Measurements from ENCODE around the gene SPECC1. TPM values are rescaled to one million over a fixed set of nuclear protein-coding genes. Genes with fewer than 3 reads are reported as not detected.

The SPECC1 gene
- total and polyA plus RNA-seq, 2 of the 13 experiments (the other 11 are each of a cell fraction or from before 2014, with no cell fraction given): 2.3 to 6.9 TPM

DNA sequence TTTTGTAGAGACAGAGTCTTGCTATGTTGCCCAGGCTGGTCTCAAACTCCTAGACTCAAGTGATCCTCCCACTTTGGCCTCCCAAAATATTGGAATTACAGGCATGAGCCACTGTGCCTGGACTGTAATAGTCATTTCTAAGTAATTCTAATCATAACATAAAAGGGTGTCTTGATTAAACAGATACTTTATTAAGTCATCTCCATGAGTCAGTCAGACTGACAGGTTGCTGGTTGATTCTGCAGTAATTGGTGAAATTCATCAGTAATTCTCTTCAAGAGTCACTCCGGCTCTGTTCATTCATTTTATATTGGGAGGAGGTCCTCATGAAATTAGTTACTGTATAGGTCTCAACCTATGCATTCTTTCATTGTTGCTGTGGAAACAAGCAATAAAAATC, 85.6 kb downstream of the SPECC1 start (continued):
- no peak for TF ChIP-seq E2F2 (CRISPR knock-in tag; IDR thresholded peaks at IDR 0.05; ENCODE audit: borderline replicate concordance)
- no peak for TF ChIP-seq CC2D1A (CRISPR knock-in tag; IDR thresholded peaks at IDR 0.05)
- no peak for TF ChIP-seq HNRNPK (IDR thresholded peaks at IDR 0.05; ENCODE audit: low read depth, low read length, poor library complexity, severe bottlenecking)
- TF ChIP-seq ZFP36L2 (CRISPR knock-in tag; IDR thresholded peaks at IDR 0.05): no peak
- TF ChIP-seq NKX3-1 (CRISPR knock-in tag; IDR thresholded peaks at IDR 0.05): no peak
- TF ChIP-seq, protein P1, sequence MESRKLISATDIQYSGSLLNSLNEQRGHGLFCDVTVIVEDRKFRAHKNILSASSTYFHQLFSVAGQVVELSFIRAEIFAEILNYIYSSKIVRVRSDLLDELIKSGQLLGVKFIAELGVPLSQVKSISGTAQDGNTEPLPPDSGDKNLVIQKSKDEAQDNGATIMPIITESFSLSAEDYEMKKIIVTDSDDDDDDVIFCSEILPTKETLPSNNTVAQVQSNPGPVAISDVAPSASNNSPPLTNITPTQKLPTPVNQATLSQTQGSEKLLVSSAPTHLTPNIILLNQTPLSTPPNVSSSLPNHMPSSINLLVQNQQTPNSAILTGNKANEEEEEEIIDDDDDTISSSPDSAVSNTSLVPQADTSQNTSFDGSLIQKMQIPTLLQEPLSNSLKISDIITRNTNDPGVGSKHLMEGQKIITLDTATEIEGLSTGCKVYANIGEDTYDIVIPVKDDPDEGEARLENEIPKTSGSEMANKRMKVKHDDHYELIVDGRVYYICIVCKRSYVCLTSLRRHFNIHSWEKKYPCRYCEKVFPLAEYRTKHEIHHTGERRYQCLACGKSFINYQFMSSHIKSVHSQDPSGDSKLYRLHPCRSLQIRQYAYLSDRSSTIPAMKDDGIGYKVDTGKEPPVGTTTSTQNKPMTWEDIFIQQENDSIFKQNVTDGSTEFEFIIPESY (CRISPR knock-in tag; IDR thresholded peaks at IDR 0.05): no peak
- no peak for TF ChIP-seq ZMAT3 (CRISPR knock-in tag; conservative IDR thresholded peaks at IDR 0.05)

DNA sequence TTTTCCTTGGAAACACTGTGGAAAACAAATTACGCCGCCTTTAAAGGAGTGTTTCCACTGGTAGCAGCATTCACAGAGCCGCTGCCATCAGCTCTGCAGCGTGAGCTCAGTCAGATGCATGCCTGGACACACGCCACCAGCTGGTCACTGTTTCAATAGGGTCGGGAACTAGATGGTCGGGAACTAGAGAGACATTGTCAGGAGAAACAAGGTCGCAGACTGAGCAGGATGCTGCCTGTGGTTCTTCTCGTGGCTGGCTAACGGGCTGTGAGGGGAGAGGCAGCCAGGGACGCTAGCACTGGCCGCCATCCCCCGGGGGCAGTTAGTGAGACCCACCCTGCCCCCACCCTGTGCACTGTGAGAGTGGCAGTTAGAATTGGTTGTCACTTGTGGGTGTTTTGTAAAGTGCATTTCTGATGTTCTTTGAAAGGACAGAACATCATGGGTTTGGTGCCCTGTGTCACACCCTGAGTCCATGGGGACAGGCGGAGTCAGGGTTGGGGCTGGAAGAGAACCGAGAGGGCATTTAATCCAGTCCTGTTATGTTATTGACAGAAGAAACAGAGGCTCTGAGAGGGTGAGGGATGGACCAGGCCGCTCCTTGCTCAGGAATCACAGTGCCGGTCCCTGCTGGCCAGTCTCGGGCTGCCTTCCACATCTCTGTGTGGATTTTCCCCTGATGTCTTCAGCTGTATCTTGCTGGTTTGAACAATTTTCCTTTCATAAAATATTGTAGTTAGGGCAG, 86.3 kb downstream of the SPECC1 start:
- ATAC-seq (peak; percentile 98), FAIRE-seq (peak; percentile 72), DNase-seq (ENCODE audit: low spot score) (peak; percentile 43)
- Histone ChIP-seq H3K4me1 (ENCODE audit: insufficient read depth, low read length) (no peaks in the 10 kb centered on the region), H4K20me1 (ENCODE audit: insufficient read depth, low read length) (no peaks in the 10 kb centered on the region), H3K9me3 (ENCODE audit: low read length) (no peaks in the 10 kb centered on the region), H3K36me3 (replicated peaks in 1 of 2; ENCODE audit: control insufficient read depth in 1 of 2, insufficient read depth in 2 of 2, low read length in 2 of 2) (no peaks in the 10 kb centered on the region), H3K4me3 (replicated peaks in 1 of 3; ENCODE audit: insufficient read depth in 1 of 3, low read depth in 2 of 3, low read length in 3 of 3) (no peak overlapping the region), H3K9ac (ENCODE audit: insufficient read depth, low read depth, low read length) (no peak overlapping the region), H3K79me2 (ENCODE audit: insufficient read depth, low read length) (no peaks in the 10 kb centered on the region), H3K4me2 (ENCODE audit: low read depth, low read length) (no peak overlapping the region), H3K27ac (ENCODE audit: extremely low read length, insufficient read depth, low read length) (no peak overlapping the region), H2AFZ (ENCODE audit: low read length) (no peak overlapping the region), H3K27me3 (ENCODE audit: control insufficient read depth in 1 of 2, insufficient read depth in 2 of 2, low read length in 2 of 2) (peaks cover 6 to 37% of the 10 kb centered on the region in 2 experiments; a peak in 4 of 5 replicates)
- in situ Hi-C loops (cut with HindIII; ENCODE audit: extremely low pct_ligation_motif_present, low pct_unique_long_range_greater_than_20kb): no loop called here
- 9% methylated on average over 8 of the region's 18 CpGs for WGBS (ENCODE audit: low lambda C conversion rate)
- ChIA-PET POLR2A (interaction anchor here (1.0 kb wide), 1 partner anchor 103 kb away, joined by 4 read pairs; no protein-coding TSS in a partner anchor), CTCF (ENCODE audit: low intra/inter-chr PET ratio, low total read pairs) (interaction anchor here (1.3 kb wide), 1 partner anchor 103 kb away, joined by 5 read pairs; no protein-coding TSS in a partner anchor)
- intact Hi-C loops (cut with micrococcal nuclease; ENCODE audit: unreplicated experiment): loop anchor here (1.0 kb wide), 1 partner anchor 102 kb away; no protein-coding TSS in a partner anchor
- no TSS peak for BruUV-seq (replicated peaks)
- no peak for TF ChIP-seq ZNF331 (CRISPR knock-in tag; IDR thresholded peaks at IDR 0.05)
- TF ChIP-seq, protein P2, sequence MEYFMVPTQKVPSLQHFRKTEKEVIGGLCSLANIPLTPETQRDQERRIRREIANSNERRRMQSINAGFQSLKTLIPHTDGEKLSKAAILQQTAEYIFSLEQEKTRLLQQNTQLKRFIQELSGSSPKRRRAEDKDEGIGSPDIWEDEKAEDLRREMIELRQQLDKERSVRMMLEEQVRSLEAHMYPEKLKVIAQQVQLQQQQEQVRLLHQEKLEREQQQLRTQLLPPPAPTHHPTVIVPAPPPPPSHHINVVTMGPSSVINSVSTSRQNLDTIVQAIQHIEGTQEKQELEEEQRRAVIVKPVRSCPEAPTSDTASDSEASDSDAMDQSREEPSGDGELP (IDR thresholded peaks at IDR 0.05; ENCODE audit: borderline replicate concordance, low read depth): peak; percentile 60; the same call in 1 of the 2 replicates
- peak; percentile 44 for TF ChIP-seq XRCC5 (optimal IDR thresholded peaks at IDR 0.05; ENCODE audit: low read length)
- TF ChIP-seq ZSCAN22 (CRISPR knock-in tag; IDR thresholded peaks at IDR 0.05): 0 out of 2 replicates have a peak, but pooled peaks have one; percentile 34
- TF ChIP-seq SMC3 (IDR thresholded peaks at IDR 0.05; ENCODE audit: low read length): peak; percentile 28; the same call in 1 of the 2 replicates
- TF ChIP-seq SMARCE1 (IDR thresholded peaks at IDR 0.05; ENCODE audit: borderline replicate concordance): no peak
- no peak for TF ChIP-seq ZFX (CRISPR knock-in tag; IDR thresholded peaks at IDR 0.05; ENCODE audit: low read depth)
- TF ChIP-seq MTF1 (CRISPR knock-in tag; IDR thresholded peaks at IDR 0.05): no peak
- TF ChIP-seq RELA (CRISPR knock-in tag; IDR thresholded peaks at IDR 0.05): no peak
- TF ChIP-seq, protein P3, sequence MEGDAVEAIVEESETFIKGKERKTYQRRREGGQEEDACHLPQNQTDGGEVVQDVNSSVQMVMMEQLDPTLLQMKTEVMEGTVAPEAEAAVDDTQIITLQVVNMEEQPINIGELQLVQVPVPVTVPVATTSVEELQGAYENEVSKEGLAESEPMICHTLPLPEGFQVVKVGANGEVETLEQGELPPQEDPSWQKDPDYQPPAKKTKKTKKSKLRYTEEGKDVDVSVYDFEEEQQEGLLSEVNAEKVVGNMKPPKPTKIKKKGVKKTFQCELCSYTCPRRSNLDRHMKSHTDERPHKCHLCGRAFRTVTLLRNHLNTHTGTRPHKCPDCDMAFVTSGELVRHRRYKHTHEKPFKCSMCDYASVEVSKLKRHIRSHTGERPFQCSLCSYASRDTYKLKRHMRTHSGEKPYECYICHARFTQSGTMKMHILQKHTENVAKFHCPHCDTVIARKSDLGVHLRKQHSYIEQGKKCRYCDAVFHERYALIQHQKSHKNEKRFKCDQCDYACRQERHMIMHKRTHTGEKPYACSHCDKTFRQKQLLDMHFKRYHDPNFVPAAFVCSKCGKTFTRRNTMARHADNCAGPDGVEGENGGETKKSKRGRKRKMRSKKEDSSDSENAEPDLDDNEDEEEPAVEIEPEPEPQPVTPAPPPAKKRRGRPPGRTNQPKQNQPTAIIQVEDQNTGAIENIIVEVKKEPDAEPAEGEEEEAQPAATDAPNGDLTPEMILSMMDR (CRISPR knock-in tag; IDR thresholded peaks at IDR 0.05): peak; percentile 70
- TF ChIP-seq ZNF549 (CRISPR knock-in tag; IDR thresholded peaks at IDR 0.05): no peak
